GM23248 (cell line): Measurements from ENCODE around the gene CRHBP. TPM values are rescaled to one million over a fixed set of nuclear protein-coding genes. Genes with fewer than 3 reads are reported as not detected.

Source experiments
- DNase-seq: peaks from one replicate; pipeline ENCODE4 v3.0.0-alpha.2; 2015
- H2AFZ ChIP-seq: fragments of 200-600 bp; sonication (generic); 2 replicates; pipeline ENCODE4 v1.6.1; 2016; ENCODE audit warnings: antibody characterized with exemption
- H3F3A ChIP-seq: fragments of 200-600 bp; sonication (generic); 2 replicates; pipeline ENCODE4 v1.6.1; 2016; ENCODE audit warnings: mild to moderate bottlenecking, antibody characterized with exemption, mixed run types; ENCODE audit not compliant: insufficient read depth
- H3K27ac ChIP-seq: fragments of 200-600 bp; sonication (generic); 2 replicates; pipeline ENCODE4 v1.5.1; 2016; ENCODE audit warnings: mild to moderate bottlenecking
- H3K27me3 ChIP-seq: fragments of 200-600 bp; sonication (generic); replicated peaks from 2 replicates; pipeline ENCODE4 v1.6.1; 2016; ENCODE audit warnings: mild to moderate bottlenecking; ENCODE audit not compliant: insufficient read depth
- H3K36me3 ChIP-seq: fragments of 200-600 bp; sonication (generic); 2 replicates; pipeline ENCODE4 v1.6.1; 2016; ENCODE audit warnings: low read depth, mild to moderate bottlenecking
- H3K4me1 ChIP-seq: fragments of 200-600 bp; sonication (generic); 2 replicates; pipeline ENCODE4 v1.6.1; 2016; ENCODE audit warnings: mild to moderate bottlenecking; ENCODE audit not compliant: insufficient read depth
- H3K4me2 ChIP-seq: fragments of 200-600 bp; sonication (generic); one replicate; pipeline ENCODE4 v1.6.1; 2016; ENCODE audit warnings: mild to moderate bottlenecking; ENCODE audit not compliant: unreplicated experiment
- H3K4me3 ChIP-seq: fragments of 200-600 bp; sonication (generic); 2 replicates; pipeline ENCODE4 v1.5.1; 2016; ENCODE audit warnings: mild to moderate bottlenecking
- H3K79me2 ChIP-seq: fragments of 200-600 bp; sonication (generic); 2 replicates; pipeline ENCODE4 v1.6.1; 2016; ENCODE audit warnings: mild to moderate bottlenecking; ENCODE audit not compliant: insufficient read depth
- H3K9ac ChIP-seq: fragments of 200-600 bp; sonication (generic); 2 replicates; pipeline ENCODE4 v1.6.1; 2016; ENCODE audit warnings: mild to moderate bottlenecking
- H3K9me2 ChIP-seq: fragments of 200-600 bp; sonication (generic); 2 replicates; pipeline ENCODE4 v1.6.1; 2016; ENCODE audit warnings: mixed run types, mild to moderate bottlenecking, moderate library complexity; ENCODE audit not compliant: insufficient read depth
- H3K9me3 ChIP-seq: fragments of 200-600 bp; sonication (generic); one replicate; pipeline ENCODE4 v1.6.1; 2017; ENCODE audit warnings: low read depth
- H4K20me1 ChIP-seq: fragments of 200-600 bp; sonication (generic); 2 replicates; pipeline ENCODE4 v1.6.0; 2016; ENCODE audit not compliant: insufficient read depth
- EZH2 ChIP-seq: fragments of 200-600 bp; sonication (generic); IDR thresholded peaks from 2 replicates; pipeline ENCODE4 v1.6.1; 2018; ENCODE audit warnings: antibody characterized with exemption, mild to moderate bottlenecking; ENCODE audit not compliant: insufficient read depth, poor library complexity, severe bottlenecking
- EZH2phosphoT487 ChIP-seq: fragments of 200-600 bp; sonication (generic); IDR thresholded peaks from 2 replicates; pipeline ENCODE4 v1.6.1; 2018; ENCODE audit warnings: antibody characterized with exemption, moderate library complexity, mild to moderate bottlenecking, low read depth; ENCODE audit not compliant: insufficient read depth
- WGBS, 2 experiments: methylation state at CpG; one replicate each; pipeline ENCODE4 v1.1.6; 2015 to 2017; ENCODE audit warnings: low lambda C conversion rate in 2 of 2, low coverage in 1 of 2; ENCODE audit errors: missing lambda C conversion rate in 2 of 2; 5-methylcytosine and 5-hydroxymethylcytosine counted together
- in situ Hi-C: fragments of 300-500 bp; cut with MboI; formaldehyde crosslinking; loops from 2 replicates; pipeline ENCODE4 v1.15.0; 2020
- polyA plus RNA-seq: library from polyadenylated mRNA; unstranded; fragments of >200 nt; fragmentation: Nextera tagmentation; extraction: Ambion mirVana; gene quantifications from 2 replicates; pipeline ENCODE4 v1.2.1, GENCODE V29; 2016
- total RNA-seq: library from RNA; depleted of rRNA; stranded (reverse); fragments of >200 nt; shearing (Covaris generic); gene quantifications from 2 replicates; pipeline ENCODE4 v1.2.3, GENCODE V29; 2014

The CRHBP gene
- total and polyA plus RNA-seq, 2 experiments from 2014 or later: not detected

DNA sequence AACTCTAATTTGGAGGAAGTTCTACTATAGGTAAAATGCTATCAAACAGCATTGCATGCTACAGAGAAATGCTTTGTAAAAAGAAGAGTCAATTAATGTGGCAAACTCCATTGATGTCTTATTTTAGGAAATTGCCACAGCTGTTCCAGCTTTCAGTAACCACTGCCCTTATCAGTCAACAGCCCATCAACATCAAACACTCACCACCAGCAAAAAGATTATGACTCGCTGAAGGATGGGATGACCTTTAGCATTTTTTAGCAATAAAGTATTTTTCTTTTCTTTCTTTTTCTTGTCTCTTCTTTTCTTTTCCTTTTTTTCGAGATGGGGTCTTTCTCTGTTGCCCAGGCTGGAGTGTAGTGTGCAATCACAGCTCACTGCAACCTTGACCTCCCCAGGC, 26.0 kb downstream of the CRHBP start:
- Histone ChIP-seq H3K4me1 (no peaks in the 10 kb centered on the region), H3K9me3 (no peaks in the 10 kb centered on the region), H3K9me2 (no peaks in the 10 kb centered on the region), H3K9ac (no peak overlapping the region), H3K36me3 (no peaks in the 10 kb centered on the region), H4K20me1 (no peaks in the 10 kb centered on the region), H3K79me2 (no peaks in the 10 kb centered on the region), H3F3A (no peaks in the 10 kb centered on the region), H3K27me3 (peaks cover 40% of the 10 kb centered on the region), H3K4me2 (no peak overlapping the region), H3K27ac (no peak overlapping the region), H2AFZ (no peak overlapping the region), H3K4me3 (no peak overlapping the region)
- 28 to 38% methylated on average over 2 of the region's 2 CpGs for WGBS, 2 experiments
- in situ Hi-C loops: no loop called here
- TF ChIP-seq EZH2phosphoT487 (no peak), EZH2 (no peak)
- DNase-seq: no peak

DNA sequence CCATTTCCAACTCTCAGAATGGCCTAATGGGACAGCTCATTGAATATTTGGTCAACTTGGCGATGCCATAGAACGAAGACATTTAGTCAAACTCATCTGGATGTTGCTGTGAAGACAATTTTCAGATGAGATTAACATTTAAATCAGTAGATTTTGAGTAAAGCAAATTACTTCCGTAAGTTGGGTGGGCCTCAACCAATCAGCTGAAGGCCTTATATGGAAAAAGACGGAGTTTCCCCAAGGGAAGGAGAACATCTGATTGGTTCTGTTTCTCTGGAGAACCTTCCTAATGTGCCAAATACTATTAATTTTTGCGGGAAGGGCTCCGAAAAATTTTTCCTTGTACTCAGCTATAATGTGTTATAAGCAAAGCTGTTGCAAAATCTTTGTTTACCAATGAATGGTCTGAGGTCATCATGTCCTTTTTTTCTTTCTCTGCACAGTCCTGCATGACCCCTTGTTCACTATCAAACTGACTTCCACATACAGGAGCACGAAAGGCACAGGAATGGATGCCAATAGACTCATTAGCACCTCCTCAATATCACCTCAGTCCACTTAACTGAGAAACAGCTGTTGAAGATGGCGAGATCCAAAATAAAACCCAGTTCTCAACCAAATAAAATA, 27.8 kb downstream of the CRHBP start:
- H3K36me3 ChIP-seq: no peaks in the 10 kb centered on the region
- no peak overlapping the region for H3K4me2 ChIP-seq
- no peaks in the 10 kb centered on the region for H3K9me3 ChIP-seq
- H3K79me2 ChIP-seq: no peaks in the 10 kb centered on the region
- no peak overlapping the region for H2AFZ ChIP-seq
- TF ChIP-seq EZH2phosphoT487 (no peak), EZH2 (no peak)
- peaks cover 26% of the 10 kb centered on the region for H3K27me3 ChIP-seq
- no peaks in the 10 kb centered on the region for H3F3A ChIP-seq
- no peaks in the 10 kb centered on the region for H4K20me1 ChIP-seq
- no peaks in the 10 kb centered on the region for H3K4me1 ChIP-seq
- no peak for DNase-seq
- H3K9me2 ChIP-seq: no peaks in the 10 kb centered on the region
- in situ Hi-C loops: no loop called here
- 52 to 56% methylated on average over 8 of the region's 8 CpGs for WGBS, 2 experiments
- H3K4me3 ChIP-seq: no peak overlapping the region
- no peak overlapping the region for H3K9ac ChIP-seq
- no peak overlapping the region for H3K27ac ChIP-seq

GRCh38 chr5:76982450-76982849, 29.6 kb downstream of the CRHBP start:
- no peak overlapping the region for H3K27ac ChIP-seq
- H3F3A ChIP-seq: no peaks in the 10 kb centered on the region
- DNase-seq: no peak
- no peak overlapping the region for H2AFZ ChIP-seq
- no peak overlapping the region for H3K4me3 ChIP-seq
- in situ Hi-C loops: no loop called here
- no peaks in the 10 kb centered on the region for H3K9me2 ChIP-seq
- 38 to 52% methylated on average over 2 of the region's 2 CpGs for WGBS, 2 experiments
- H4K20me1 ChIP-seq: no peaks in the 10 kb centered on the region
- no peak overlapping the region for H3K4me2 ChIP-seq
- H3K4me1 ChIP-seq: no peaks in the 10 kb centered on the region
- H3K9ac ChIP-seq: no peak overlapping the region
- H3K9me3 ChIP-seq: no peaks in the 10 kb centered on the region
- H3K79me2 ChIP-seq: no peaks in the 10 kb centered on the region
- H3K36me3 ChIP-seq: no peaks in the 10 kb centered on the region
- no peak for TF ChIP-seq EZH2
- TF ChIP-seq EZH2phosphoT487: no peak
- peaks cover 23% of the 10 kb centered on the region for H3K27me3 ChIP-seq

DNA sequence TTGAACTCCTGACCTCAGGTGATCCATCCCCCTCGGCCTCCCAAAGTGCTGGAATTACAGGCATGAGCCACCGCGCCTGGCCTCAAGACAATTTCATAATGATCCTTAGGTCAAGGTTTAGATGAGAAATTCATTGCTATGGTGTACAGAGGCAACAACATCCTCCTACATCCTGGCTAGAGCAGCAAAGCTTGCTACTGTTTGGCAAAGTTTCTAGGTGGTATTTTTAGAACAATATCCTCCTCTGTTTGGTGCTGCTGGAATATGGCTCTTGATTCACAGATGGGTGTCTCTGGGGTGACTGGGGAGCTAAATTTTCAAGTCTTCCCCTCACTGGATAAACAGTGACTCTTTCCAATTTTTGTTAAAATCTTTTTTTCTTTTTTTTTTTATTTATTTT, 30.6 kb downstream of the CRHBP start:
- Histone ChIP-seq H3K9ac (no peak overlapping the region), H3K4me2 (no peak overlapping the region), H3K9me2 (no peaks in the 10 kb centered on the region), H3F3A (no peaks in the 10 kb centered on the region), H3K79me2 (no peaks in the 10 kb centered on the region), H3K9me3 (no peaks in the 10 kb centered on the region), H3K27me3 (peaks cover 13% of the 10 kb centered on the region), H3K27ac (no peak overlapping the region), H4K20me1 (no peaks in the 10 kb centered on the region), H3K36me3 (no peaks in the 10 kb centered on the region), H2AFZ (no peak overlapping the region), H3K4me1 (no peaks in the 10 kb centered on the region), H3K4me3 (no peak overlapping the region)
- TF ChIP-seq EZH2 (no peak), EZH2phosphoT487 (no peak)
- WGBS, 2 experiments: 81 to 86% methylated on average over 3 of the region's 3 CpGs
- in situ Hi-C loops: no loop called here
- no peak for DNase-seq
